Fibroblast of skin of scalp (primary cell): ENCODE measurements around the gene PNPLA7.

Experiments used
- DNase-seq: peaks from one replicate; pipeline ENCODE4 v3.0.0-alpha.2; 2013

Gene PNPLA7

DNA sequence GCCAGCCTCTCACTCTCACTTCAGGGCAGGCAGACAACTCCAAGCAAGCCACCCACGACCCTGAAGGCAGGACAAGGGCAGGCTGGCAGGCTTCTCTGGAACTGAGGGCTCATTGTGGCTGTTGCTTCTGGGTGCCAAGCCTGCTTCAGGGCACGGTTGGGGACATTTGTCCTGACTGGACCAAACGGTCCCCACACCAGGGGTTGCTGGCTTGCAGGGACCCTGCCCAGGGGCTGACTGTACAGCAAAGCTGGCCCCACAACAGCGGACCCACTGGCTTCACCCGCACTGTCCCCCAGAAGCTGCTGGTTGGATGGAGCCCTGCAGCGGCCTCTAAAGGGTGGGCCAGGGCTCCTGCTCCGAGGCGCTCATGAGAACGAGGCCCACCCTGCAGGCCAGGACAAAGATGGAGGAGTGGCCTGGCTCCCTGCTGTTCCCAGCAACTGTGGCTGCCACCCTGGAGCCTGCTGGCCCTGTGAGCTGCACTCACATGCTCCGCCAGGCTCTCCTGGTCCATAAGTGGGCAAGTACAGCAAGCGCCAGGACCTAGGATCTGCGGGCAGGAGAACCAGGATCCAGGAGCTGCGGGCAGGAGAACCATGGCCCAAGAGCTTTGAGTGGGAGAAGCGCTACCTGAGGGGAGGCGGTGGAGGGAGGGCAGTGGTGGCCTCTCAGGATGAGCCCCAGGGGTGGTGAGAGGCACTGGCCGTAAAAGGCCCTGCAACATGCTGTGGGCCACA, 56.7 kb downstream of the PNPLA7 start:
- no peak for DNase-seq

DNA sequence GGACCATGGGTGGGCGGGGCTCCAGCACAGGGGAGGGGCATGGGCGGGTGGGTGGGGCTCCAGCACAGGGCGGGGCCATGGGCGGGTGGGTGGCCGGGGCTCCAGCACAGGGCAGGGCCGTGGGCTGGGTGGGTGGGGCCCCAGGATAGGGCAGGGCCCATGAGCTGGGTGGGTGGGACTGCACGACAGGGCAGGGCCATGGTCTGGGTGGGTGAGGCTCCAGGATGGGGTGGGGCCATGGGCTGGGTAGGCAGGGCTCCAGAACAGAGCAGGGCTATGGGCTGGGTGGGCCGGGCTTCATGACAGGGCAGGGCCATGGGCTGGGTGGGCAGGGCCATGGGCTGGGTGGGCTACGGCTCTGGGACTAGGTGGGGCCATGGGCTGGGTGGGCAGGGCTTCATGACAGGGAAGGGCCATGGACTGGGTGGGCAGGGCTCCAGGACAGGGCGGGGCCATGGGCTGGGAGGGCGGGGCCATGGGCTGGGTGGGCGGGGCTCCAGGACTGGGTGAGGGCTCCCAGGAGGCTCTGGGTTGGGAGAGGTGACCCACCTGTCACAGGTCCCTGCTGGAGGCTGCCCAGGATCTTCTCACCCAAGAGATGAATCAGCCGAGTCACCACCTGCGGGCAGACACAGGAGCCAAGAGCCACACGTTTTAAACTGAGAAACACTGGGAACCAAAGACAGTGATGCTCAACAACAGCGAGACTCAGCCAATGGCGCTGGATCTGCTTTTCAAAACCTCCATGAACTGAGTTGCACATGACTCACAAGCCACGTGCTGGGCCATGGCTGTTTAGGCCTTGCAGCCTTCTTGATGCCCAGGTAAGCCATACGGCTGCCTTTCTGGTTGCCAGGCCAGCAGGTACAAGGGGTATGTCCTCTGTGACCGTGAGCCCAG, 57.5 kb downstream of the PNPLA7 start:
- no peak for DNase-seq

DNA sequence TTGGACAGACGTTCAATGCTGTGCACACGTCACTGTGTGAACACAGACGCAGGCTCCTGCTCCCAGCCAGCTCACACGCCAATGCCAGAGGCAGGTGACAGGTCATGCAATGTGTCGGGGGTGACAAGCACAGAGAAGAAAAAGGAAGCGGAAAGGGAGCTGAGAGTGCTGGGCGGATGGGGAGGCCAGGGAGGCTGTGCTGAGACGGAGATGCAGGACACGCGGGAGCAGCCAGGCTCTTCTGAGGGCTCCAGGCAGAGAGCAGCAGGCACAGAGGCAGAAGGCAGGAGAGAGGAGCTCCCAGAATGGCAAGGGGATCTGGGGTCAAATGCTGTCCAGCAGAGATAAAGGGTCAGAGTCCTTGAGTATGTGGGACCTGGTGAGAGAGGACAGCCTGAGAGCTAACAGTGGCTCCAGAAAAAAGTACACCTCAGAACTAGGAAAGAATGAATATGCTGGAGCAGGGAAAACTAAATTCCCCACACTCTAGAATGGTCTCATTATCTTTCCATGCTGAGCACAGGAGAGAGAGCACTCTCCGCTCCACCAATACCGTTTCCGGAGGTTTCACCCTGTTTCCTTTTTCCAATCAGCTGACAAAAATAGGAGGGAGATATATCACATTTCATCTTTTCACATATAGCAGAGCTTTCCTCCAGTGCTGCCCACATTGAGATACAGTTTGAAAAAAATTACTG, 58.3 kb downstream of the PNPLA7 start:
- DNase-seq: no peak

DNA sequence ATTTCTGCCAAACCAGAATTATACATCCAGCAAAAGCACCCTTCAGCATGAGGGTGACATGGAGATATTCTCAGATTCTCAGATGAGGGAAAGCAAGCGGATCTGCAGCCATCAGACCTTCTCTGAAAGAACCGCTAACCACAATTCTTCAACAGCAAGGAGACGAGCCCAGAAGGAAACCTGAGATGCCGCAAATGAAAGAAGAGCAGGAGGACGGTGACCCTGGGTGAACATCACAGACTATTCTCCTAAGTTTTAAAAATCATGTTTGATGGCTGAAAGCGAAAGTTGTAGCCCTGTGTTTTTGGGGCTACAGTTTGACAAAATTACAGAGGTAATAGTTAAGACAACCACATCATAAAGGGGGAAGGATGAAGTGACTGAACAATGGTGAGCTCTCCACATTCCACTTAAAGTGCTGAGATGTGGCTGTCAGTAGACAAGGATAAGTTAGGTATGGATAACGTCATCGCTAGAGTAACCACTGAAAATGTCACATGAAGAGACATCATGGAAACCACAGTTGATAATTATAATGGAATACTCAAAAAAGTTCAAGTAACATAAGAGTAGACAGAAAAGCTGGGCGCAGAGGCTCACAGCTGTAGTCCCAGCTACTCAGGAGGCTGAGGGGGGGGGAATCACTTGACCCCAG, 59.5 kb downstream of the PNPLA7 start:
- no peak for DNase-seq

DNA sequence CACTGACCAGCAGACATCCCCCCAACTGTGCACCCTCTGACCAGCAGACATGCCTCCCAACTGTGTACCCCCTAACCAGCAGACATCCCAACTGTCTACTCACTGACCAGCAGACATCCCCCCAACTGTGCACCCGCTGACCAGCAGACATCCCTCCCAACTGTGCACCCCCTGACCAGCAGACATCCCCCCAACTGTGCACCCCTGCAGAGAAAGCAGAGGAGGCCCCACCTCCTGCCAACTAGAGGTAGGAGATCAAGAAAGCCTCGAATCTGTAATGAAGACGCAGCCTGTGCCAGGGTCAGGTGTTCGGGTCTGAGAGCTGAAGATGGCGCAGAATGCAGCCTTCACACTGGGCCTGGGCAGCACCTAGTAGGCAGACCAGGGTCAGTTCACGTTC, 61.3 kb downstream of the PNPLA7 start:
- no peak for DNase-seq

DNA sequence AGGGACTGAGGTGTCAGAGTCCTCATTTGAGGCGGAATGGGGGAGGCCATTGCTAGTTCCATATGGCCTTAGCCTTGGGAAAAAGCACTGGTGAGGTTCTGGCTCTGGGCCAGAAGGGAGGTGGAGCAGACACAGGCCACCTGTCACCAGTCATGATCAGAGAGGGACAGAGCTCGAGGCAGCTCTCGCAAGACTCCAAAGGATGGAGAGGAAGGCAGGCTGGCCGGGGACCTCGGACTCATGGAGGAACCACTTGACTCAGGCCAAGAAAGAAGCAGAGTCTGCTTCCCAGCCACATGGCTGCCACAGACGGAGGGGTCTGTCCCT, 61.9 kb downstream of the PNPLA7 start:
- no peak for DNase-seq

DNA sequence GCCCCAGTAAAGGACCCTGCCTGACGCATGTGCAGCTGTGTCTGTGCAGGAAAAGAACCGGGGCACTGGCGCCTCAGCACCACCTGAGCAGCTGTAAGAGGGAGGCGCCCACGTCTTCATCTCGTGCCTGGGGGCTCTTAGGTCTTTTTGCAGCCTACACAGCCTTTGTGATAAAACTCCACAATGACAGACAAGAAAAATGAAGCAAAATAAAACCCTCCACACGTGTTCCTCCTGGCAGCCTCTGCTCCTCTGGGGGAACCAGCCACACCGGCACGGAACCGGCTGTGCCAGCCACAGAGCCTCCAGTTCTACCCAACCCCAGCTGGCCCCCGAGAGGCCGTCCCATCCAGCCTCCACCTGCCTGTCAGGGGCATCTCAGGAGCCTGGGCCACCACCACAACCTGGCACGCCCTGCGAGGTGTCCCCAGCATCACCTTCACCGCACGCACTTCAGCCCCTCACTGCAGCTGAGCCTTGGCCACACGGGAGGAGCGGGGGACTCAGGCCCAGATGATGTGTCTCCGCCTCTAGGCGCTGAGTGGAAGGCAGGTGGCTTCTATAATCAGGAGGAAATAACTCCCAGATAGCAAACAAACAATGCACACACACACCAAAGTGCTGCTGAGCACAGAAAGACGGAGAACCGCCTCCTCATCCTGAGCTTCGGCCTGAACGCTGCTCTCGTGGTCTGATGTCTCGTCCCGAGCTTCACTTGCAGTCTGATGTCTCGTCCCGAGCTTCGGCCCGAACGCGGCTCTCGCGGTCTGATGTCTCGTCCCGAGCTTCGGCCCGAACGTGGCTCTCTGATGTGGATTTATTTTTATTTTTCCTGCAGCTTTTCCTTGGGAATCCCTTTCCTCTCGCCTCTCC, 62.5 kb downstream of the PNPLA7 start:
- no peak for DNase-seq

DNA sequence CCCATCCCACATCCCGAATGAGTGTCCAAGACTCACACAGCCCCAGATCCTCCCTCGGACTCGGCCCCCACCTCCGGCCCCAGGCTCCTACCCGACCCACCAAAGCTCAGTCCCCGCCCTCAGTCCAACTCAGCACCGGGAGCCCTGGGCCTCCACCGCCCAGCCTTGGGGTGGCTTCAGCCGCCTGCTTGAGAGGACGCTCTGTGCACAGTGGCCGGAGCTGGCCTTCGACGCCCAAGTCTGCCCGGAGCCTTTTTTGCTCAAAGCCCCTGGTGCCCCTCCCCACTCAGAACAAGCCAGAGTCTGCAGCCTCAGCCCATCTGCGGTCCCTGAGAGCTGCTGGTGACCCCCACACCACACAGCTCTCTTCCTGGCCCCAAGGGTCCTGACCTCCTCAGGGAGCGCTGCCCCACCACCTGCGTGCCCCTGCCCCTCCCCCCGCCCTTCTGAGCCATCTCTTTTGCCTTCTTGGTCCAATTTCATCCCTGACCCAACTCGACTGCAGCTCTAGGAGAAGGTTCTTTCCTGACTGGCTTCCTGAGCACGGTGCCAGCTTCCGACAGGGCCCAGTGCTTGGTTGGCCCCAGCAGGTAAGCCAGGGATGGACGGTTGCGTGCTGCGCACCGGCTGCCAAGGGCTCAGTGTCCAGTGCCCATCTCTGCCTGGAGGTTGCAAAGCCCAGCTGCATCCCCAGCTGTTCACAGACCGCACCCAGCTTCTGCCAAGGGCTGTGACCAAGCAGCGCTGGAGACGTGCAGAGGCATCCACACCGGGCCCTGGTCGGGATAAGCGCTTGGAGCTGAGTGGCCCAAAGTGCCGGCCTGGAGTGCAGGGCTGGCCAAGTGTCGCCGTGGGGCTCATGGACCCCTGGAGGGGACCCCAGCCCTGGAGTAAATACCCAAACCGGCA, 63.4 kb downstream of the PNPLA7 start:
- no peak for DNase-seq

DNA sequence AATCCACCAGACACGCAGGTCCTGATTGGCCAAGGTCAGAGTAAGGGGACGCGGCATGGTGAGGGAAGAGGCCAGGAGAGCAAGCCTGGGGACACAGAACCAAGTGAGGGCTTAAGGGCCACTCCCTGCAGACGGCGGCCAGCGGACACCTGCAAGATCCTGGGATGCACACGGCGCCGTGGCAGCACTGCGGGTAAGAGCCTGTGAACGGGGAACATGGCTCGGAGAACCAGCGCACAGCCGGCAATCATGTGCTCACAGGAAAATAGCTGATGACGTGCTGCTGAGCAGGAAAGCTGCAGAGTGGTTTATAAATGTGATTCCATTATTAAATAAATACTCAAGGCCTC, 64.1 kb downstream of the PNPLA7 start:
- DNase-seq: no peak

DNA sequence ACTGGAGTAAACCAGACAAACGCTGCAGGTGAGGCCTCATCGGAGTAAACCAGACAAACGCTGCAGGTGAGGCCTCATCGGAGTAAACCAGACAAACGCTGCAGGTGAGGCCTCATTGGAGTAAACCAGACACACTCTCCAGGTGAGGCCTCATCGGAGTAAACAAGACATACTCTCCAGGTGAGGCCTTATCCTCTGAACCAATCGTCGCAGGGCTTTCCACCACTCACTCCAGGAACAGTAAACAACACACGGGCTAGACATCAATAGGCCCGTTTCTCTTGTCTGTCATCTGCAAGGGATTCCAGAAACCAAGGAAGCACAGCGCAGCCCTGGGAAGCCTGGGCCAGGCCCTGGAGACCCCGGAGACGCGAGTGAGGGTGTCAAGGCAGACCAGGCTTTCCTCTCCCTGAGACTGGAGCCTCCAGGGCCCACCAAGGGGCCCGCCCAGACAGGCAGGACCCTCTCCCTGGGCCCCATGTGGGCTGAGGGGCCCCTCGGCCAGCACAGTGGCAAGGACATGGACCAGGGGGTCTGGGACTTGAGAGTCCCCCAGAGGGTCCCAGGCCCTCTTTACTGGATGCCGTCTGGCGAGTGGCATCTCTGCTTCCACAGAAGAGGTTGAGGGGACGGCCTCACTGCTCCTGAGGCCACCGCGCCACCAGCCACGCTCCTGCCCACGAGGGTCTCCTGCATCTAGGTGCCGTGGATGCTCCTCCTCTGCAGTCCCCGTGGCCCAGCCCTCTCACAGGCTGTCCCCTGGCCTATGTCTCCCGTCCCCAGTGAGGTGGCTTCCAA, 64.7 kb downstream of the PNPLA7 start:
- no peak for DNase-seq

DNA sequence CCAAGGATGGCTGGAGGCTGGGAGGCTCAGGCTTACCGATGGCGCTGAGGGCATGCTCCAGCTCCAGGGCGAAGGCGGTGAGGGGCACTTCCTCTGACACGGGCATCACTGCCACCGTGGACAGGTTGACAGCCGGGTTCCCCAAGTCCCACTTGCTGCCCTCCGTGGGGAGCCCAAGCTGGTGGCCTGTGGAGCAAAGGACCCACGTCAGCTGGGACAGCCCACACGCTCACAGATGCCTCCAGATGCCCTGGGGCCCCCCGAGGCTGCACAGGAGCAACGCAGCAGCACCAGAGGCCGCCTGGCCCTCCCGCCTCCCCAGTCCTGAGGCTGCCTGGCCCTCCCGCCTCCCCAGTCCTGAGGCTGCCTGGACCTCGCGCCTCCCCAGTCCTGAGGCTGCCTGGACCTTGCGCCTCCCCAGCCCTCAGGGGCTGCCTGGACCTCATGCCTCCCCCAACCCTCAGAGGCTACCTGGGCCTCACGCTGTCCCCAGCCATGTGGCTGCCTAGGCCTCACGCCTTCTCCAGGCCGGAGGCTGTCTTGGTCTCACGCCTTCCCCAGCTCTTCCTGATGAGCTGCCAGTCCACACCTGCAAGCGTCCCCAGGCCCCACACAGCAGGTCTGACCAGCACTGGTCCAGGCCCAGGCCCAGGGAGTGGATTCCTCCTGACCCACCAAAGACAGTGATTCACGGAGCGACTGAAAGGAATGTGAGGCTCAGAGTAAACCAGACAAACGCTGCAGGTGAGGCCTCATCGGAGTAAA, 65.5 kb downstream of the PNPLA7 start:
- DNase-seq: no peak

DNA sequence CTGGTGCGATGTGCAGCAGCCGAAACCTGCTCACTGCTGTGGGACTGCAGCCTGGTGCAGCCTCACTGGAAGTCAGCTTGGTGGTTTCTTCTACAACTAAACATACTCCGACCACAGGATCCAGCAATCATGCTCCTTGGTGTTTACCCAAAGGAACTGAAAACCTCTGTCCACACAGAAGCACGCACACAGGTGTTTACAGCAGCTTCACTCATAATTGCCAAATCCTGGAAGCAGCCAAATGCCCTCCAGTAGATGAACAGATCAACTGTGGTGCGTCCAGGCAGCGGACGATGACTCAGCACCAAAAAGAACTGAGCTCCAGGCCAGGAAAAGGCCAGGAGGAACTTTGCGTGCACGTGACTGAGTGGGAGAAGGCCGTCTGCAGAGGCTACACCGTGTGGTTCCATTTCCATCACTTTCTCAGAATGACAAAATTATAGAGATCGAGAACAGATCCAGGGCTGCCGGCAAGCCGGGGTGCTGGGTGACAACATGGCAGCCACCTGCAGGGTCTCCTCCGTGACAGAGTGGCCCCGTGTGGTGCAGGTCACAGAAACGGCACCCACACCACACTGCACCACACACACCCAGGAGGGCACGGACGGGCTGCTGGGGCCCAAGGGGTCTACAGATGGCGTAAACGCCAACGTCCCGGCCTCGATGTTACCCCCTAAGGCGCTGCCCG, 68.0 kb downstream of the PNPLA7 start:
- DNase-seq: no peak

DNA sequence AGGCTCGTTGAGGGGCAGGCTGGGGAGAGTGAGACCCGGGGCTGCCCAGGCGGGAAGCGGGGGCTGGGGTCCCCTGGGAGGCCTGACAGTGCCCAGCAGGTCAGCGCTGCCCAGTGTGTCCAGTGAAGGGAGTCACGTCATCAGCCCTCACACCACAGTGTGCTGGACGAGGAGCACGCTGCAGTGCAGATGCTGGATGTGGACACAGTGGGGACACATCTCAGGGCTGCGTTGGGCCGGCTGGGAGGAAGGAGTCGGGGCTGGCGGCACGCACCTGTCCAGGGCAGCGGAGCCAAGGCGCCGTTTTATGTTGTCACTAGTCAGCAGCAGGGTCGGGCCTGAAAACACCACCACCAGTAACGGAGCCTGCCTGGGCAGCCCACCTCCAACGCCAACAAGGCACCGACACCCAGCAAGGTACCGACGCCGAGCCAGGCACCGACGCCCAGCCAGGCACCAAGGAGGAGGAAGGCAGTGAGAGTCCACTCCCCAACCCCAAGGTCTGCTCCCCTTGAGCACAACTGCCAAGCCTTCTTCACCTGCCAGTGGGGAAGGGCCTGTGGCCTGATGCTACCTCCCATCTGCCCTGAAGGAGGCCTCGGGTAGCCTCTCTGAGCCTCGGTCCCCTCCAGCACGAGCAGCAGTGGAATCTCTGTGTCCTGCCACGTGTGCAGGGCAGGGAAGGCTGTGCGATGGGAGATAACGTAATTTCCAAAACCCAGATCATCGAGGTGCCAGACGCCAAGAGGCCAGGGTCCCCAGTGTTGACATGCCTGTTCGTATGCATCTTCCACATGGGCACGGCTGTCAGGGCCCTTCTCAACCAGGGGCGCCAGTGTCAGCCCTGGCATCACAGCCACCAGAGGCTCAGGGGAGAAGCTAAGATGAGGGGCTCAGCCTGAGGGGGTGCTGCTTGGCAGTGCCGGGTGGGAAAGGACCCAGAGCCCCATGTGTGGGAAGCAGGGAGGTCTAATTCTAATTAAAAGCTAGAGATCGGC, 69.2 kb downstream of the PNPLA7 start:
- DNase-seq: no peak

DNA sequence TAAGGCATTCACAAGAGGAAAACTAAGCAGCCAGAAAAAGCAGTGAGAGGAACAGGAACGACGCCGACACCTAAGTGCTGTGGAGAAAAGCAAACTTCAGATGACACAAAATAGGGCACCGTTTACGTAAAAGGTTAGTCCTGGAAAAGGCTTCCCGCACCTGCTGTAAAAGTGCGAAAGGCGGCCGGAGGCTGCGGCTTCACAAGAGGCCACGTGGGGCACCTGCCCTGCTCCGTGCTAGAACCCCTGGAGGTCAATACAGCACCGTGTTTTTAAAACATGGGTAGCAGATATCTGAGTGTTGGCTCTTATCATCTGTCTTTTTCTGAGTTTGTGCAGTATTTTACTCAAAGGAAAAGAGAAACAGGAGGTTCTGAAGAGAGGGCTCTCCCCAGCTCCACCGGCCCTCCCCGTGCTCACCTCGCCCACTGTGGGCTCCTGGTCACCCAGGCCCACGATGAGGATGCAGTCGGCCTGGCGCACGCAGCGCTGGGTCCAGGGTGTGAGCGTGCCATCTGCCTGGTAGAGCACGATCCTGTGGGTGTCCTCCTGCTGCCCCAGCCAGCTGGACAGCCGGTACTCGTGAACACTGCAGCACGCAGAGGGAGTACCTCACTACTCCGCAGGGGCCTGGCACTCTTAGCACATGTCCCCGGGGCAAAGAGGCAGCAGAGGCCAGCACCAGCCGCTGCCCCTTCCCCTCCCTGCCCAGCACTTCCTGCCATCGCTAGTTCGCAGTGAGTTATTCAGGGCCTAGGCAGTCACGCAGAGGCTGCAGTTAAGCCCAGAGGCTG, 70.1 kb downstream of the PNPLA7 start:
- DNase-seq: no peak

DNA sequence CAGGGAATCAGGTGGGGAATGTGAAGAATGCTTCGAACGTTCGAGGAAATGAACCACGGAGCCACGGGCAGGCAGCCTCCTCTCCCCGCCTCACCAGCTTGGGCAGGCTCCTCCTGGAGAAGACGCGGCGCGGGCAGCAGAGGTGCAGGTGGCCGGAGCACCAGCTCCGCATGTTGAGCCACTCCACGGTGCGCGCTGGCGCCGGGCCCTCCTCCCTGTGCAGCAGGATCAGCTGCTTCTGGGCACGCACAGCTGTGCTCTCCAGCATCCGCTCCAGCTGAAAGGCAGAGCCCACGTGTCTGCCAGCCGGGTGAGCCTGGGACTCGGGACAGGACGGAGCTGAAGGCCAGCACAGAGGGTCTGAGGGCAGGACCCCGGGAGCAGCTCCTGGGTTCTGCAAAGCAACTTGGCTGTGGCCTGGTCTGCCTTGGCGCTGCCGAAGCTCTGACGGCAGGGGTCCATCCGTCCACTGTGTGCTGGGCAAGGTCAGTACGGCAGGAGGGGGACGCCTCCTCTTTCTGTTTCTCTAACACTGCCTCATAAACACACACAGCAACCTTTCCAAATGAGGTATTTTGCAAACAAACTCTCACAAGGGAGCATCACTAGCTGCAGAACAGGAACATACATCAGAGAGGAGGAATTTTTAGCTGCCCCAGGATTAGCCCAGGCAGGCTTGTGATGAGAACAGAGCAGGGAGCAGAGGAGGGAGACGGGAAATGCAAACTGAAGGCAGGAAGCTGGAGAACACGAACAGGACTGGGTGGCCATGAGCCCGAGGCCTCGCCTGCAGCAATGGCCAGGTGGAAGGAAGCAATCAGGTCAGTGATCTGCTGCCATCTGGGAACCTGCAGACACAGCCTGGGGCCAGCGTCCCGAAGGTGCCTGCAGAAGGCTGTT, 71.0 kb downstream of the PNPLA7 start:
- no peak for DNase-seq

DNA sequence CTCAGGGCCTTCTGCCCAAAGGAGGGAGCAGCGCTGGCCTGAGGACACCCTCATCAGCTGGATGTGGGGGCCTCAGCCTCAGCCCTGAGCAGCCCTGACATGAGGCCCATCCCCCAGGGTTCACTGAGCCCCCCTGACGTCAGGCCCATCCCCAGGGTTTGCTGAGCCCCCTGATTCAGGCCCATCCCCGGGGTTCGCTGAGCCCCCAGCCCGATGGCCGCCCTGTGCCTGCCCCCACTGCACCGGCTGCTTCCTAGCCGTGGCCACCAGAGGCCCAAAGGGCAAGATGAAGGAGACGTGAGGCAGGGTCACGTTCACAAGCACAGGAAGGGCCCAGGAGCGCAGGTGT, 71.6 kb downstream of the PNPLA7 start:
- no peak for DNase-seq
